GM12874 (cell line): ENCODE measurements around the gene COL2A1.

Experiments used
- CTCF ChIP-seq: IDR thresholded peaks from 2 replicates; pipeline ENCODE4 v1.5.1; 2011; ENCODE audit warnings: low read depth, mild to moderate bottlenecking, control low read depth, low read length, moderate library complexity; ENCODE audit not compliant: insufficient read depth

Gene COL2A1

GRCh38 chr12:47967461-47968321 lies 36.6 kb downstream of the COL2A1 start:
- TF ChIP-seq CTCF = no peak

- TF ChIP-seq CTCF = no peak
These were observed 38.7 kb downstream of the COL2A1 start for GRCh38 chr12:47965581-47965980.

GRCh38 chr12:47964106-47964728 lies 40.1 kb downstream of the COL2A1 start:
- no peak for TF ChIP-seq CTCF

- peak; percentile 99 for TF ChIP-seq CTCF
These were observed 40.8 kb downstream of the COL2A1 start, which contains the start of gene TMEM106C for GRCh38 chr12:47963340-47964040. TSS of gene TMEM106C (plus strand) at chr12:47963596. CDS start at chr12:47964237, 641 bp downstream.

GRCh38 chr12:47962198-47962597 lies 42.1 kb downstream of the COL2A1 start:
- TF ChIP-seq CTCF = no peak

- TF ChIP-seq CTCF = no peak
These were observed 49.2 kb downstream of the COL2A1 start for GRCh38 chr12:47955059-47955458.

- no peak for TF ChIP-seq CTCF
These were observed 49.7 kb downstream of the COL2A1 start for GRCh38 chr12:47954467-47955045.
